Neuronal stem cell (in vitro differentiated cells): ENCODE results near the gene OCIAD2. TPM values are rescaled to one million over a fixed set of nuclear protein-coding genes. Genes with fewer than 3 reads are reported as not detected.

Experiments used
- DNase-seq: peaks from one replicate; pipeline ENCODE4 v3.0.0-alpha.2; 2013; ENCODE audit warnings: low spot score
- H2AFZ ChIP-seq: one replicate; pipeline ENCODE4 v1.6.1; 2013; ENCODE audit warnings: mild to moderate bottlenecking, low read length, inconsistent platforms
- H2AK5ac ChIP-seq: 2 replicates; pipeline ENCODE4 v1.6.1; 2013; ENCODE audit warnings: low read depth, mild to moderate bottlenecking, inconsistent platforms, low read length, moderate library complexity, mixed read lengths
- H2BK120ac ChIP-seq: 2 replicates; pipeline ENCODE4 v1.6.1; 2013; ENCODE audit warnings: low read depth, mild to moderate bottlenecking, inconsistent platforms, low read length, moderate library complexity, mixed read lengths
- H2BK12ac ChIP-seq: one replicate; pipeline ENCODE4 v1.6.1; 2013; ENCODE audit warnings: low read length, inconsistent platforms
- H2BK15ac ChIP-seq: 2 replicates; pipeline ENCODE4 v1.6.1; 2013; ENCODE audit warnings: mild to moderate bottlenecking, low read length, inconsistent platforms, mixed read lengths
- H2BK5ac ChIP-seq: one replicate; pipeline ENCODE4 v1.6.1; 2013; ENCODE audit warnings: inconsistent platforms, mild to moderate bottlenecking, low read length, moderate library complexity
- H3K14ac ChIP-seq: one replicate; pipeline ENCODE4 v1.6.1; 2013; ENCODE audit warnings: low read length, inconsistent platforms
- H3K18ac ChIP-seq: 2 replicates; pipeline ENCODE4 v1.6.1; 2013; ENCODE audit warnings: low read length, inconsistent platforms
- H3K23ac ChIP-seq: 2 replicates; pipeline ENCODE4 v1.6.1; 2013; ENCODE audit warnings: low read depth, mild to moderate bottlenecking, mixed read lengths, low read length, inconsistent platforms; ENCODE audit not compliant: poor library complexity
- H3K27ac ChIP-seq: replicated peaks from 3 replicates; pipeline ENCODE4 v1.5.1; 2013; ENCODE audit warnings: low read length, inconsistent platforms
- H3K27me3 ChIP-seq, 3 experiments: 2 replicates each; pipeline ENCODE4 v1.6.1; 2013; ENCODE audit warnings: low read length in 3 of 3, mild to moderate bottlenecking in 2 of 3, inconsistent platforms in 1 of 3, low read depth in 1 of 3, mixed read lengths in 1 of 3, moderate library complexity in 1 of 3; ENCODE audit not compliant: control insufficient read depth in 3 of 3, insufficient read depth in 3 of 3
- H3K36me3 ChIP-seq, 2 donors: replicated peaks in 1 of 2; 2 replicates each; pipeline ENCODE4 v1.6.1; 2013; ENCODE audit warnings: low read length in 2 of 2; ENCODE audit not compliant: control insufficient read depth in 2 of 2, insufficient read depth in 2 of 2
- H3K4ac ChIP-seq: 2 replicates; pipeline ENCODE4 v1.6.1; 2013; ENCODE audit warnings: inconsistent platforms, mild to moderate bottlenecking, low read length, moderate library complexity
- H3K4me1 ChIP-seq, 2 donors: 1 replicate in 1 of 2; 2 replicates in 1 of 2; pipeline ENCODE4 v1.6.1; 2013; ENCODE audit warnings: low read length in 2 of 2, low read depth in 1 of 2; ENCODE audit not compliant: control insufficient read depth in 2 of 2, insufficient read depth in 1 of 2
- H3K4me2 ChIP-seq: one replicate; pipeline ENCODE4 v1.6.1; 2013; ENCODE audit warnings: mild to moderate bottlenecking, low read length, inconsistent platforms; ENCODE audit not compliant: insufficient read depth, poor library complexity, severe bottlenecking
- H3K4me3 ChIP-seq, 2 donors: 2 replicates each; pipeline ENCODE4 v1.5.1; 2013; ENCODE audit warnings: low read length in 2 of 2, mild to moderate bottlenecking in 2 of 2, inconsistent platforms in 1 of 2, moderate library complexity in 1 of 2
- H3K79me1 ChIP-seq: one replicate; pipeline ENCODE4 v1.6.1; 2013; ENCODE audit warnings: low read depth, mild to moderate bottlenecking, inconsistent platforms, low read length, moderate library complexity
- H3K9ac ChIP-seq: one replicate; pipeline ENCODE4 v1.6.1; 2013; ENCODE audit warnings: mild to moderate bottlenecking, low read depth, low read length, inconsistent platforms; ENCODE audit not compliant: poor library complexity
- H3K9me3 ChIP-seq, 2 donors: replicated peaks in 1 of 2; 2 replicates each; pipeline versions ENCODE3 to v1.6.1; 2013; ENCODE audit warnings: low read length in 2 of 2, mild to moderate bottlenecking in 2 of 2, inconsistent platforms in 1 of 2, low read depth in 1 of 2, mixed read lengths in 1 of 2, moderate library complexity in 1 of 2; ENCODE audit not compliant: control insufficient read depth in 2 of 2, insufficient read depth in 1 of 2
- H4K8ac ChIP-seq: one replicate; pipeline ENCODE4 v1.6.1; 2013; ENCODE audit warnings: low read depth, mild to moderate bottlenecking, inconsistent platforms, low read length, moderate library complexity
- H4K91ac ChIP-seq: one replicate; pipeline ENCODE4 v1.6.1; 2013; ENCODE audit warnings: low read length, low read depth, mild to moderate bottlenecking, inconsistent platforms; ENCODE audit not compliant: poor library complexity
- WGBS, 2 donors: extraction: QIAGEN DNeasy Blood & Tissue Kit; methylation state at CpG; one replicate each; pipeline ENCODE4 v1.1.7; 2013; ENCODE audit warnings: missing lambda C conversion rate in 2 of 2, mixed read lengths in 1 of 2; ENCODE audit not compliant: insufficient read length in 2 of 2, insufficient replicate concordance in 1 of 2; ENCODE audit errors: extremely low coverage in 2 of 2; 5-methylcytosine and 5-hydroxymethylcytosine counted together
- small RNA-seq: library from polyadenylated mRNA; stranded (forward); fragments of <200 nt; extraction: miRNeasy Mini kit (QIAGEN cat#:217004); gene quantifications from one replicate; pipeline ENCODE3, GENCODE V24; 2013; ENCODE audit not compliant: insufficient read depth

OCIAD2 gene

DNA sequence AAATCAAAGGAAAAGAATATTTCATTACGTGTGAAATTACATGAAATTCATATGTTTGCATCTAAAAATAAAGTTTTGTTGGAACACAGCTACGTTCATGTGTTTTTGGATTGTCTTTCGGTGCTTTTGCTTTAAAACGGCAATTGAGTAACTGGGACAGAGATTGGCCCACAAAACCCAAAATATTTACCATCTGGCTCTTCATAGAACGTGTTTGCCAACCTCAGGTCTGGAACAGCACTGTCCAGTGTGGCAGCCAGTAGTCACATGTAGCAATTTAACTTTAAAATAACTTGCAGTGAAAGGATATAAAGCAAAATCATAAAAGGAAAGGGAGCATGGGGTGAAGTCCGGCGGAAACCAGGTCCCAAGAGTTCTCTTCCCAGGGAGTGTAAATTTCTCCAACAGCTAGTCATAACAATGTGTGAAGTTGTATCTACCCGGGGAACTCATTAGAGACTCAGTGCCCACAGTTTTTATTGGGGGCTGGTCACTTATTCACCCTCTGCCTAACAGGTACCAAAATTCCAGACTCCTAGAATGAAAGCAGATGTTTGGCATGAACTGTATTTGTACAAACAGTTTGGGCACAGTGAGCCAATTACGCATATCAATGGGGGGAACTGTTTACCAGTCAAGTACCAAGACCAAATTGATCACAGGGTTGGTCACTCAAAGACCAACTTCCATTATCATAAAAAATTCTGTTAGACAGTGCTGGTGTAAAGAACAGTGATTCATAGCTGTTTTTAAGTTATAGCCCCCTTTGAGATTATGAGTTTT is 65.3 kb downstream of the OCIAD2 start:
- no peaks in the 10 kb centered on the region for H3K27me3 ChIP-seq
- no peak overlapping the region for H2BK120ac ChIP-seq
- no peak overlapping the region for H3K4me2 ChIP-seq
- no peaks in the 10 kb centered on the region for H3K4me1 ChIP-seq
- WGBS, 2 donors = no CpG with 5 or more reads among the region's 9 CpGs
- H3K4me3 ChIP-seq = no peak overlapping the region
- no peak overlapping the region for H2BK12ac ChIP-seq
- no peak overlapping the region for H3K4ac ChIP-seq
- no peak overlapping the region for H2BK15ac ChIP-seq
- no peak overlapping the region for H3K9ac ChIP-seq
- H2AFZ ChIP-seq = no peak overlapping the region
- no peak overlapping the region for H3K23ac ChIP-seq
- no peak overlapping the region for H2BK5ac ChIP-seq
- no peak overlapping the region for H4K91ac ChIP-seq
- no peaks in the 10 kb centered on the region for H3K79me1 ChIP-seq
- no peak overlapping the region for H3K27ac ChIP-seq
- DNase-seq = no peak
- no peak overlapping the region for H4K8ac ChIP-seq
- no peak overlapping the region for H3K18ac ChIP-seq
- no peaks in the 10 kb centered on the region for H3K9me3 ChIP-seq
- H3K36me3 ChIP-seq = peaks cover 0 to 99% of the 10 kb centered on the region in 2 donors
- no peak overlapping the region for H2AK5ac ChIP-seq
- no peak overlapping the region for H3K14ac ChIP-seq

DNA sequence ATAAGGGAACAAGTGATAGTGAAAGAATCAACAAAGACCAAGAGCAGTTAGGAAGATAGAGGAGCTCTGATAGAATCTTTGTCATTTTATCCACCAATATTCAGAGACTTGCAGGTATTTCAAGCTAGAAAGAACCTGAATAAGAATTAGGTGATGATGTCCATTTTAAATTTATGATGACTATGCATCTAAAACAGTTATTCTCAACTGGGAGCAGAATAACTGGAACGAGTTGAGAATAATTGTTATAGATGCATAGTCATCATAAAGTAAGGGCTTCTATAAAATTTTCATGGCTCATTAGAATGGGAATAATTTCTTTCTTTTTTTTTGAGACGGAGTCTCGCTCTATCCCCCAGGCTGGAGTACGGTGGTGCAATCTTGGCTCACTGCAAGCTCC is 69.9 kb downstream of the OCIAD2 start:
- H2BK12ac ChIP-seq = no peak overlapping the region
- H2BK5ac ChIP-seq = no peak overlapping the region
- H2BK15ac ChIP-seq = no peak overlapping the region
- H3K4me2 ChIP-seq = no peak overlapping the region
- no peaks in the 10 kb centered on the region for H3K9me3 ChIP-seq
- no peak overlapping the region for H3K9ac ChIP-seq
- H3K18ac ChIP-seq = no peak overlapping the region
- peaks cover 9 to 93% of the 10 kb centered on the region in 2 donors for H3K36me3 ChIP-seq
- peaks cover 0 to 3% of the 10 kb centered on the region in 2 donors for H3K4me1 ChIP-seq
- H3K27me3 ChIP-seq = no peaks in the 10 kb centered on the region
- no peak overlapping the region for H4K8ac ChIP-seq
- no peak for DNase-seq
- WGBS, 2 donors = no CpG with 5 or more reads among the region's 4 CpGs
- H3K27ac ChIP-seq = no peak overlapping the region
- H3K14ac ChIP-seq = no peak overlapping the region
- H3K79me1 ChIP-seq = no peaks in the 10 kb centered on the region
- H4K91ac ChIP-seq = no peak overlapping the region
- H3K23ac ChIP-seq = no peak overlapping the region
- no peak overlapping the region for H2AK5ac ChIP-seq
- H2AFZ ChIP-seq = no peak overlapping the region
- no peak overlapping the region for H3K4ac ChIP-seq
- H2BK120ac ChIP-seq = no peak overlapping the region
- H3K4me3 ChIP-seq = no peak overlapping the region

Small RNA genes within 50 kb of the gene (small RNA-seq; reads per million reads assigned to genes)
- gene AC020593.1 (not detected), gene RNU6-158P (not detected)
